MCF 10A (cell line): ENCODE results near the gene KRTAP20-2. TPM values are rescaled to one million over a fixed set of nuclear protein-coding genes. Genes with fewer than 3 reads are reported as not detected.

ENCODE experiments used
- BruUV-seq: library from RNA; stranded (reverse); fragments of 400-500 nt; replicated peaks from 2 replicates; lab custom pipeline; 2021; lab: Mats Ljungman, UMichigan
- CTCF ChIA-PET: fragments of 300-600 bp; sonication (Branson Sonifier 250); formaldehyde crosslinking; extraction: SDS; loops from one replicate; lab custom pipeline; 2021; ENCODE audit warnings: antibody characterized with exemption, inconsistent platforms; lab: Yijun Ruan, JAX
- POLR2A ChIA-PET: fragments of 300-600, 350-650 bp; sonication (Branson Sonifier 250); formaldehyde crosslinking; extraction: SDS; loops from one replicate; lab custom pipeline; 2020; ENCODE audit warnings: antibody characterized with exemption, inconsistent platforms; lab: Yijun Ruan, JAX
- DNase-seq: peaks from one replicate; pipeline ENCODE4 v3.0.0-alpha.2; 2018; ENCODE audit not compliant: unreplicated experiment
- H3K27ac Mint-ChIP-seq: one replicate; pipeline ENCODE4 v1.8.0; 2022; ENCODE audit warnings: mild to moderate bottlenecking, low read depth, mixed read lengths; ENCODE audit not compliant: unreplicated experiment
- H3K27me3 Mint-ChIP-seq: one replicate; pipeline ENCODE4 v1.8.0; 2022; ENCODE audit warnings: mixed read lengths; ENCODE audit not compliant: insufficient read depth, unreplicated experiment
- H3K36me3 Mint-ChIP-seq: one replicate; pipeline ENCODE4 v1.8.0; 2022; ENCODE audit warnings: mild to moderate bottlenecking, moderate library complexity, mixed read lengths; ENCODE audit not compliant: insufficient read depth, unreplicated experiment
- H3K4me1 Mint-ChIP-seq: one replicate; pipeline ENCODE4 v1.8.0; 2022; ENCODE audit warnings: mixed read lengths; ENCODE audit not compliant: insufficient read depth, unreplicated experiment
- H3K4me3 Mint-ChIP-seq: one replicate; pipeline ENCODE4 v1.8.0; 2022; ENCODE audit warnings: mild to moderate bottlenecking, moderate library complexity, mixed read lengths; ENCODE audit not compliant: unreplicated experiment
- H3K9me3 Mint-ChIP-seq: one replicate; pipeline ENCODE4 v1.8.0; 2022; ENCODE audit warnings: mixed read lengths; ENCODE audit not compliant: unreplicated experiment
- intact Hi-C: fragments of 100-400 bp; cut with micrococcal nuclease; formaldehyde crosslinking; loops from 2 replicates; pipeline ENCODE4 v1.14.1; 2022
- total RNA-seq: library from RNA; stranded (reverse); gene quantifications from 2 replicates; pipeline ENCODE4 v1.2.3, GENCODE V29; 2022
- TF ChIP-seq, protein P1 (sequence below): fragments of 200-600 bp; IDR thresholded peaks from one replicate; pipeline ENCODE4 v1.8.0; 2022; ENCODE audit warnings: antibody characterized with exemption, mild to moderate bottlenecking; ENCODE audit not compliant: unreplicated experiment

The KRTAP20-2 gene
- total RNA-seq, 1 experiment from 2014 or later, result not detected

DNA sequence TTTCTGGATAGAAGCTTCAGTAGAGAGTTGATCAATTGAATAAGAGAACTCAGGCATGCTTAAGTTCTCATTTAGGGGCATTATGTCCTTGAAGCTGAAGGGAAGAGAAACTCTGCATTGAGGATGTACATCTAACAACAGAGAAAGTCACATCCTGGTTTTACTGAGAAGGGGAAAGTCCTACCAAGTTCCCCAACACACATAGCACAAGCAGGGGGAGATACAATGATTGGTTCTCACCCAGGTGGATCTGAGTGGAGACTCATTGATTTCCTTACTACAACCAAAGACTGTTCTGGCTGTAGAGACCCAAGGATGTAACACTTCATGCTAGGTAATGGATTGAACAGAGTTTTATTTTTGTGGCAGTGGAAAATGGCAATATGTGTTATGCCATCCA lies 19.8 kb upstream of the KRTAP20-2 start:
- no TSS peak for BruUV-seq

DNA sequence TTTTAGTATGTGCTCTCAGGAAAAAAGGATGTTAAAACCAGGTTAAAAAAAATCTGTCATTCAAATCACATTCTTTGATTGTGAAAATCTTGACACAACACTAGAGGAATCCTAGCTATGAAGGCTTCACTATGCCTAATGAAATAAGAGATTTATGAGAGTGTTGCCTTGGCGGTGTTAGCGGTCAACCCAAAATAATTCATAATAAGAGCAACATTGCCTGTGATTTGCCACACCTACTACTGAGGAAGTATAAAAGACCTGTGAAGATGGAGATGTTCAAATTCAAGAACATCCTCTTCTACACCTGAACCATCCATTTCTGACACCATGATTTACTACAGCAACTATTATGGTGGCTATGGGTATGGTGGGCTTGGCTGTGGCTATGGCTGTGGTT lies 18.9 kb upstream of the KRTAP20-2 start, which contains the start of gene KRTAP20-1:
TSS of gene KRTAP20-1 (plus strand) at position 301 of the 400 bp plus-strand sequence. CDS start at position 331, 30 bp downstream.
- no peak within 1 kb of the TSS for H3K4me3 Mint-ChIP-seq
- POLR2A ChIA-PET, result no interaction called here
- intact Hi-C loops, result no loop called here
- CTCF ChIA-PET, result no interaction called here
- H3K36me3 Mint-ChIP-seq, result no peaks in the 10 kb centered on the region
- no TSS peak for BruUV-seq
- TF ChIP-seq, protein P1, sequence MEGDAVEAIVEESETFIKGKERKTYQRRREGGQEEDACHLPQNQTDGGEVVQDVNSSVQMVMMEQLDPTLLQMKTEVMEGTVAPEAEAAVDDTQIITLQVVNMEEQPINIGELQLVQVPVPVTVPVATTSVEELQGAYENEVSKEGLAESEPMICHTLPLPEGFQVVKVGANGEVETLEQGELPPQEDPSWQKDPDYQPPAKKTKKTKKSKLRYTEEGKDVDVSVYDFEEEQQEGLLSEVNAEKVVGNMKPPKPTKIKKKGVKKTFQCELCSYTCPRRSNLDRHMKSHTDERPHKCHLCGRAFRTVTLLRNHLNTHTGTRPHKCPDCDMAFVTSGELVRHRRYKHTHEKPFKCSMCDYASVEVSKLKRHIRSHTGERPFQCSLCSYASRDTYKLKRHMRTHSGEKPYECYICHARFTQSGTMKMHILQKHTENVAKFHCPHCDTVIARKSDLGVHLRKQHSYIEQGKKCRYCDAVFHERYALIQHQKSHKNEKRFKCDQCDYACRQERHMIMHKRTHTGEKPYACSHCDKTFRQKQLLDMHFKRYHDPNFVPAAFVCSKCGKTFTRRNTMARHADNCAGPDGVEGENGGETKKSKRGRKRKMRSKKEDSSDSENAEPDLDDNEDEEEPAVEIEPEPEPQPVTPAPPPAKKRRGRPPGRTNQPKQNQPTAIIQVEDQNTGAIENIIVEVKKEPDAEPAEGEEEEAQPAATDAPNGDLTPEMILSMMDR, result no peak
- no peak for DNase-seq
- no peaks in the 10 kb centered on the region for H3K27me3 Mint-ChIP-seq
- H3K9me3 Mint-ChIP-seq, result no peaks in the 10 kb centered on the region
- H3K4me1 Mint-ChIP-seq, result no peaks in the 10 kb centered on the region
- H3K27ac Mint-ChIP-seq, result no peak within 1 kb of the TSS

More for the DNA sequence above, 19.8 kb upstream of the KRTAP20-2 start:
- intact Hi-C loops, result no loop called here
- no peaks in the 10 kb centered on the region for H3K27me3 Mint-ChIP-seq
- CTCF ChIA-PET, result no interaction called here
- H3K36me3 Mint-ChIP-seq, result no peaks in the 10 kb centered on the region
- no peak for DNase-seq
- POLR2A ChIA-PET, result no interaction called here
- TF ChIP-seq, protein P1, result no peak
- H3K27ac Mint-ChIP-seq, result no peak overlapping the region
- H3K4me3 Mint-ChIP-seq, result no peak overlapping the region
- no peaks in the 10 kb centered on the region for H3K4me1 Mint-ChIP-seq
- no peaks in the 10 kb centered on the region for H3K9me3 Mint-ChIP-seq

DNA sequence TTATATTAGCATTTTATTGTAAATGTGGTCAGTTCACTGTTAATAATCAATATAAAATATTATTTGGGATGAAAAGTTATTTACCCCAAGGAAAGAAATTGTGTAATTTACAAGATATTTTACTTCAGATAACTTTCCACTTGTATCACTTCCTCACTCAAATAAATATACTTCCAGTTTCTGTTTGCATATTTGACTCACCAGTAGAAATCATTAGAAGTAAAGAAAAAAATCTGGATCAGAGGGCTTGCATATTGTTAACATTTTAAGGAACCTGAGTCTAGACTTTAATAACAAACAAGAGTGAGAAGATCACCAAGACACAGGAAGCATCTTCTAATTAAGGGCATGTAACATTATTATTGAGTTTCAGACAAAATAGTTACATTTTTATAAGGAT lies 14.9 kb upstream of the KRTAP20-2 start:
- no peak overlapping the region for H3K4me3 Mint-ChIP-seq
- POLR2A ChIA-PET, result no interaction called here
- H3K36me3 Mint-ChIP-seq, result no peaks in the 10 kb centered on the region
- H3K9me3 Mint-ChIP-seq, result no peaks in the 10 kb centered on the region
- TF ChIP-seq, protein P1, result no peak
- no peaks in the 10 kb centered on the region for H3K4me1 Mint-ChIP-seq
- H3K27me3 Mint-ChIP-seq, result no peaks in the 10 kb centered on the region
- CTCF ChIA-PET, result interaction anchor here (0.6 kb wide), 1 partner anchor 219 kb away, joined by 3 read pairs; no protein-coding TSS in a partner anchor
- intact Hi-C loops, result no loop called here
- no TSS peak for BruUV-seq
- DNase-seq, result no peak
- no peak overlapping the region for H3K27ac Mint-ChIP-seq

DNA sequence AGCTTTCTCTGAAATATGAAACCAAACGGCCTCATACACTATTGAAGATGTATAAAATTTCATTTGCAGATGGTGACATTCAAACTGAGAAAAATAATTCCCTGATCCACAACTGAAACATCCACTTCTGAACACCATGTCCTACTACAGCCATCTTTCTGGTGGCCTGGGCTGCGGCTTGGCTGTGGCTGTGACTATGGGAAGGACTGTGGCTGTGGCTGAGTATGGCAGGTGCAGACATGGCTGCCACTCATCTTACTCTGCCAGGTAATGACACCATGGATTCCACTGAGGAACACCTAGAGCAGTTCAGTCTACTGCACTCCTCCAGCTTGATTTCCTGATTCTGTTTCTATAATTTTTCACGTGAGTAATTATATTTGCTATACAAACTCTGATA lies 14.5 kb upstream of the KRTAP20-2 start, which contains the start of gene KRTAP20-4:
TSS of gene KRTAP20-4 (plus strand) at position 106 of the 400 bp plus-strand sequence.
- ChIA-PET CTCF (no interaction called here), POLR2A (no interaction called here)
- DNase-seq, result no peak
- TF ChIP-seq, protein P1, result no peak
- no peaks in the 10 kb centered on the region for H3K36me3 Mint-ChIP-seq
- no peaks in the 10 kb centered on the region for H3K27me3 Mint-ChIP-seq
- no peaks in the 10 kb centered on the region for H3K9me3 Mint-ChIP-seq
- peak within 1 kb of the TSS; percentile 51 for H3K27ac Mint-ChIP-seq
- no TSS peak for BruUV-seq
- H3K4me3 Mint-ChIP-seq, result no peak within 1 kb of the TSS
- intact Hi-C loops, result no loop called here
- no peaks in the 10 kb centered on the region for H3K4me1 Mint-ChIP-seq
